Gastroesophageal sphincter (tissue), 4 donors: ENCODE data around the gene SLIT3. TPM values are rescaled to one million over a fixed set of nuclear protein-coding genes. Genes with fewer than 3 reads are reported as not detected.

ENCODE experiments used
- ATAC-seq: fragments of 150-250 bp; one replicate; pipeline ENCODE4 v1.9.1; 2016; ENCODE audit warnings: mild to moderate bottlenecking, moderate library complexity
- H3K27ac ChIP-seq, 4 donors: fragments of 200-600 bp; sonication (generic) in 3 of 4; 1 replicate in 3 of 4; 2 replicates in 1 of 4; pipeline ENCODE4 v1.5.1; 2016 to 2019
- H3K27me3 ChIP-seq: fragments of 200-600 bp; sonication (generic); one replicate; pipeline ENCODE4 v1.5.1; 2019
- H3K36me3 ChIP-seq, 2 donors: fragments of 200-600 bp; sonication (generic); one replicate each; pipeline ENCODE4 v1.5.1; 2019; ENCODE audit warnings: control low read depth in 1 of 2
- H3K4me1 ChIP-seq, 3 donors: fragments of 200-600 bp; sonication (generic); 1 replicate in 2 of 3; 2 replicates in 1 of 3; pipeline ENCODE4 v1.5.1; 2016 to 2019; ENCODE audit warnings: control low read depth in 2 of 3
- H3K4me3 ChIP-seq, 2 donors: fragments of 200-600 bp; sonication (generic); one replicate each; pipeline ENCODE4 v1.5.1; 2019; ENCODE audit warnings: mild to moderate bottlenecking in 1 of 2, moderate library complexity in 1 of 2
- H3K9me3 ChIP-seq, 3 donors: fragments of 200-600 bp; sonication (generic); one replicate each; pipeline ENCODE4 v1.5.1; 2017 to 2019; ENCODE audit warnings: control low read depth in 2 of 3
- EP300 ChIP-seq: sonication (generic); formaldehyde crosslinking; IDR thresholded peaks from one replicate; pipeline ENCODE4 v1.6.1; 2017; ENCODE audit warnings: antibody characterized with exemption, mild to moderate bottlenecking
- POLR2A ChIP-seq, 2 donors: fragments of 450-650 bp; IDR thresholded peaks; one replicate each; pipeline ENCODE4 v1.6.1; 2017; ENCODE audit warnings: antibody characterized with exemption in 2 of 2, mild to moderate bottlenecking in 2 of 2, moderate library complexity in 1 of 2
- POLR2AphosphoS5 ChIP-seq: sonication (generic); formaldehyde crosslinking; IDR thresholded peaks from one replicate; pipeline ENCODE4 v1.6.1; 2017; ENCODE audit warnings: antibody characterized with exemption
- WGBS, 2 donors: methylation state at CpG; one replicate each; pipeline ENCODE4 v1.1.5; 2018; ENCODE audit warnings: low coverage in 1 of 2; 5-methylcytosine and 5-hydroxymethylcytosine counted together
- total RNA-seq, 4 donors: library from RNA; depleted of rRNA; stranded (reverse); fragments of >200 nt; gene quantifications; one replicate each; pipeline ENCODE4 v1.1.0, GENCODE V29; 2016
- TF ChIP-seq, protein P1 (sequence below), 4 experiments: fragments of 200-600 bp in 2 of 4; fragments of 450-650 bp in 2 of 4; sonication (generic) in 1 of 4; IDR thresholded peaks; one replicate each; pipeline ENCODE4 v1.5.1; 2017 to 2019; ENCODE audit warnings: antibody characterized with exemption in 4 of 4, mild to moderate bottlenecking in 2 of 4, moderate library complexity in 2 of 4

SLIT3 gene
- total RNA-seq, 4 donors from 2014 or later, result 29.6 to 76.3 (median 31.1) TPM

DNA sequence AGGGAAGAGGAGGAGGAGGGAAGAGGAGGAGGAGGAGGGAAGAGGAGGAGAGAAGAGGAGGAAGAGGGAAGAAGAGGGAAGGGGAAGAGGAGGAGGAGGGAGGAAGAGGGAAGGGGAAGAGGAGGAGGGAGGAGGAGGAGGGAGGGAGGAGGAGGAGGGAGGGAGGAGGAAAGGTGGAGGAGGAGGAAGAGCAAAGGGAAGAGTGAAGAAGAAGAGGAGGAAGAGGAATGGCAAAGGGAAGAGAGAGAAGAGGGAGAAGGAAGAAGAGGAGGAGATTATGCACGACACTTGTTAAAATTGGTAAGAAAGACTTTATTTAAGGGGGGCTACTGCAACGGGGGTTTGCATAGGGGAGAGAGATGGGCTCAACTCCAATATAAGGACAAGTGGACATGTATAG is 221.2 kb downstream of the SLIT3 start:
- Histone ChIP-seq H3K9me3 (no peaks in the 10 kb centered on the region), H3K4me1 (peaks cover 0 to 9% (median 0%) of the 10 kb centered on the region in 3 donors), H3K36me3 (no peaks in the 10 kb centered on the region), H3K27me3 (no peaks in the 10 kb centered on the region), H3K27ac (no peak overlapping the region), H3K4me3 (no peak overlapping the region)
- WGBS, 2 donors, result 70 to 81% methylated on average over 2 of the region's 2 CpGs
- no peak for ATAC-seq
- TF ChIP-seq POLR2A (IDR thresholded peaks at IDR 0.05) (no peak), EP300 (no peak), POLR2AphosphoS5 (no peak)
- TF ChIP-seq, protein P1, sequence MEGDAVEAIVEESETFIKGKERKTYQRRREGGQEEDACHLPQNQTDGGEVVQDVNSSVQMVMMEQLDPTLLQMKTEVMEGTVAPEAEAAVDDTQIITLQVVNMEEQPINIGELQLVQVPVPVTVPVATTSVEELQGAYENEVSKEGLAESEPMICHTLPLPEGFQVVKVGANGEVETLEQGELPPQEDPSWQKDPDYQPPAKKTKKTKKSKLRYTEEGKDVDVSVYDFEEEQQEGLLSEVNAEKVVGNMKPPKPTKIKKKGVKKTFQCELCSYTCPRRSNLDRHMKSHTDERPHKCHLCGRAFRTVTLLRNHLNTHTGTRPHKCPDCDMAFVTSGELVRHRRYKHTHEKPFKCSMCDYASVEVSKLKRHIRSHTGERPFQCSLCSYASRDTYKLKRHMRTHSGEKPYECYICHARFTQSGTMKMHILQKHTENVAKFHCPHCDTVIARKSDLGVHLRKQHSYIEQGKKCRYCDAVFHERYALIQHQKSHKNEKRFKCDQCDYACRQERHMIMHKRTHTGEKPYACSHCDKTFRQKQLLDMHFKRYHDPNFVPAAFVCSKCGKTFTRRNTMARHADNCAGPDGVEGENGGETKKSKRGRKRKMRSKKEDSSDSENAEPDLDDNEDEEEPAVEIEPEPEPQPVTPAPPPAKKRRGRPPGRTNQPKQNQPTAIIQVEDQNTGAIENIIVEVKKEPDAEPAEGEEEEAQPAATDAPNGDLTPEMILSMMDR (IDR thresholded peaks at IDR 0.05), result no peak

DNA sequence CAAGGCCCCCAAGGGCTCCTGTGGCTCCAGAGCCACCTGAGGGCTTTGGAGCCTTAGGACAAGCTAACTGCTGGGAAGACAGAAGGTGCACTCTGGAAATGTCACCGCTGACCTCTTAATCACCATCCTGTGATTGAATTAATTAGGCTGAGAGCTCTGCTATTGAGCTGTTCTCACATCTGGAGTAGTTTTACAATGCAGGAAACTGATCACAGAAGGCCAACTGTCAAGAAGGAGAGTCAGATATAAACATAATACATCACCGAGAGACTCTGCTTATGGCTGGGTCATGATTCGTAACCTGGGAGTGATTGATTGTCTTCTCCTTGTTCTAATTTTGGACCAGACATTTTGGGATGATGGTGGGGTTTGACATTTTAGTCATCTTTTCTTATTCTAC is 226.1 kb downstream of the SLIT3 start:
- Histone ChIP-seq H3K9me3 (no peaks in the 10 kb centered on the region), H3K27me3 (no peaks in the 10 kb centered on the region), H3K4me3 (no peak overlapping the region), H3K36me3 (no peaks in the 10 kb centered on the region), H3K4me1 (no peaks in the 10 kb centered on the region), H3K27ac (no peak overlapping the region)
- WGBS, 2 donors, result 18 to 23% methylated on average over 2 of the region's 3 CpGs
- ATAC-seq, result no peak
- TF ChIP-seq EP300, result no peak
- TF ChIP-seq POLR2AphosphoS5, result no peak
- TF ChIP-seq, protein P1 (IDR thresholded peaks at IDR 0.05), result no peak
- no peak for TF ChIP-seq POLR2A (IDR thresholded peaks at IDR 0.05)

DNA sequence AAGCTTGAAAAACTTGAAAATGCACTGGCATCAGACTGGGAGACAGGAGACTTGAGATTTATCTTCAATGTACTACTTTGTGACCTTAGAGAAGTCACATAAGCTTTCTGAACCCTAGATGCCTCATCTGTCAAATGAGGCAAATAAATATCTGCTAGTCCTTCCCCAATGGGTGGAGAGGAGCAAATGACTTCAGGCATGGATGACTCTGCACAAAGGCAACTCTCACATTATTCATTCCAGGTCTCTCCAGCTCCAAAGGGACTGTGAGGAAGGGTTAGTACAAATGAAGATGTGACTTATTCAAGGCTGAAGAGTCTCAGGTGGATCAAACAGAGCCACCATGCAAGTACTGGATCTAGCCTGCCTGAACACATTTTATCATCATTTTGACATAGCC is 228.7 kb downstream of the SLIT3 start:
- no peak for TF ChIP-seq POLR2A (IDR thresholded peaks at IDR 0.05)
- TF ChIP-seq, protein P1 (IDR thresholded peaks at IDR 0.05), result no peak
- no peak overlapping the region for H3K4me3 ChIP-seq
- ATAC-seq, result no peak
- H3K36me3 ChIP-seq, result no peaks in the 10 kb centered on the region
- H3K27me3 ChIP-seq, result no peaks in the 10 kb centered on the region
- H3K4me1 ChIP-seq, result peaks cover 0 to 11% (median 0%) of the 10 kb centered on the region in 3 donors
- no peak overlapping the region for H3K27ac ChIP-seq
- no peaks in the 10 kb centered on the region for H3K9me3 ChIP-seq

DNA sequence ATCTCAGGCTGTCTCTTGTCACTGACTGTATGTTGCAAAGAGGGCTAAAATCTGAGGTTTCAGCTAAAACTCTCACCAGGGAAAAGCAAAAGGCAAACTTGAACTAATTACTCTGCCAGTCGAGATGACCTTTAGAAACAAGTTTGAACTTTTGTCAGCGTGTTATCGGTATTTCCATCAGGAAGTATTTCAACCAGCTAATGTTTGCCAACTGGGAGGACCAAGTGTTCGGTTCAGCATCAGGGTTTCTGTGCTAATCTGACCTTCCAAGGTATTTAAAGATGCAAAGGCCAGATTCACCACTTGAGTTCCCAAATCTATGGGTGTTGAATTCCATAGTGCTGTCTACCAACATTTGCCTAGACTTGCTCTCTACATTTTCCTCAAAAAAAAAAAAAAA is 230.5 kb downstream of the SLIT3 start:
- ATAC-seq, result no peak
- H3K9me3 ChIP-seq, result no peaks in the 10 kb centered on the region
- TF ChIP-seq EP300 (no peak), POLR2AphosphoS5 (no peak), POLR2A (IDR thresholded peaks at IDR 0.05) (no peak)
- TF ChIP-seq, protein P1 (IDR thresholded peaks at IDR 0.05), result no peak
- 66 to 72% methylated on average over 4 of the region's 4 CpGs for WGBS, 2 donors
- no peaks in the 10 kb centered on the region for H3K36me3 ChIP-seq
- H3K27me3 ChIP-seq, result no peaks in the 10 kb centered on the region
- H3K4me3 ChIP-seq, result no peak overlapping the region
- H3K4me1 ChIP-seq, result peaks cover 0 to 18% (median 0%) of the 10 kb centered on the region in 3 donors
- H3K27ac ChIP-seq, result no peak overlapping the region

DNA sequence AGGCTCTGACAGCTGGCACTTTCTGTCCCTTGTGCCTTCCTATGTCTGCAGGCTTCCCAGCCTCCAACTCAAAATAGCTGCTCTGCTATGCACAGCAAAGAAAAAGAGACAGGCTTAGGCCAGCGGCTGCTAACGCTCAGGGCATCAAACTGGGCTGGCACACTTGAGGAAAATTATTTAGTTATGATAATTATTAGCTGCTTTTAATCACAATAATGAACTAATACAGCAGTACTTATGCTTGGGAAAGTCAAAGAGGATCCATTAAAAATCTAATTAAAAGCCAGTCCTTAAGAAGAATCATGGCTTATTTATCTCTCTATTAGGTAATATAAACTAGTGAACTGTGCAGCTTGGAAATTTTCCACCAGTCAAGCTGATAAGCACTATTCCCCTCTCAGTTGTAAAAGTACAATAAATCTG is 233.2 kb downstream of the SLIT3 start:
- WGBS, 2 donors, result 25 to 46% methylated on average over 2 of the region's 2 CpGs
- Histone ChIP-seq H3K4me1 (peaks cover 0 to 31% (median 0%) of the 10 kb centered on the region in 3 donors), H3K4me3 (no peak overlapping the region), H3K9me3 (no peaks in the 10 kb centered on the region), H3K27ac (peak overlapping the region in 1 of 4 donors; percentile 14), H3K36me3 (no peaks in the 10 kb centered on the region), H3K27me3 (no peaks in the 10 kb centered on the region)
- TF ChIP-seq POLR2AphosphoS5 (no peak), EP300 (no peak), POLR2A (IDR thresholded peaks at IDR 0.05) (no peak)
- TF ChIP-seq, protein P1 (IDR thresholded peaks at IDR 0.05), result no peak
- ATAC-seq, result no peak
